Muscle layer of duodenum (tissue), 2 donors: Measurements from ENCODE around the gene WDR20.

Experiments used
- H3K27ac ChIP-seq: one replicate; pipeline ENCODE4 v1.7.0; 2013; ENCODE audit warnings: mild to moderate bottlenecking, low read length
- H3K27me3 ChIP-seq: one replicate; pipeline ENCODE4 v1.7.0; 2013; ENCODE audit warnings: low read depth, mild to moderate bottlenecking, control low read depth, low read length
- H3K36me3 ChIP-seq, 2 donors: one replicate each; pipeline ENCODE4 v1.7.0; 2013; ENCODE audit warnings: low read length in 2 of 2, control low read depth in 1 of 2, mild to moderate bottlenecking in 1 of 2; ENCODE audit not compliant: insufficient read depth in 2 of 2, control insufficient read depth in 1 of 2
- H3K4me1 ChIP-seq, 2 donors: one replicate each; pipeline ENCODE4 v1.7.0; 2013; ENCODE audit warnings: low read length in 2 of 2, mild to moderate bottlenecking in 2 of 2, control low read depth in 1 of 2, moderate library complexity in 1 of 2; ENCODE audit not compliant: insufficient read depth in 2 of 2, control insufficient read depth in 1 of 2
- H3K4me3 ChIP-seq, 2 donors: one replicate each; pipeline ENCODE4 v1.7.0; 2013; ENCODE audit warnings: low read length in 2 of 2, low read depth in 1 of 2, mild to moderate bottlenecking in 1 of 2
- H3K9me3 ChIP-seq, 2 donors: one replicate each; pipeline ENCODE4 v1.7.0; 2013; ENCODE audit warnings: low read length in 2 of 2, control low read depth in 1 of 2, mild to moderate bottlenecking in 1 of 2; ENCODE audit not compliant: control insufficient read depth in 1 of 2
- donor health status: healthy.

WDR20 gene

DNA sequence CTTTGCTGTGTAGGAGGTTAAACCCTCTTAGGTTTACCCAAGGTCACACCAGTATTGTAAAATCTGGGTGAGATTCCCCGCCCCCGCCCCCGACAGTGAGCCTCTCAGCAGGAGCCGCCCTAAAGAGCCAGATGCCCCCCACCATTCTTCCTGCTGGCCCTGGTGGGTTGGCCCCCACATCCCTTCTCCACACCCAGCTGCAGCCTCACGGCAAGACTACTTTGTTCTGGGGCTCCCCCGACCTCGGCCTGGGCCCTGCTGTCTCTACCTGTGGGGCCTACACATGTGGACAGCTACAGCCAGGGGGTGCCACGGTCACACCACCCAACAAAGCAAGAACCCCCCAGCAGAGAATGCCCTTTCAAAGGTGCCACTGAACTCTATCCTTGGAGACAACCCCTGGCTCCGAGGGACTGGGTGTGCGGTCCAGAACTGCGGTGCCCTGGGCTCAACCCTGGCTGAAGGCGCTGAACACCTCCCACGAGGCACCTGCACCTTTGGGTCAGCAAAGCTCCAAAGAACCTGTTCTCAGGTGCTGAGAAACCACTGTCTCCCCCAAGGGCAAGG, 82.4 kb downstream of the WDR20 start:
- H3K4me3 ChIP-seq: no peak overlapping the region
- H3K9me3 ChIP-seq: no peaks in the 10 kb centered on the region
- no peaks in the 10 kb centered on the region for H3K4me1 ChIP-seq
- no peak overlapping the region for H3K27ac ChIP-seq
- peaks cover 4 to 22% of the 10 kb centered on the region in 2 donors for H3K36me3 ChIP-seq
- H3K27me3 ChIP-seq: no peaks in the 10 kb centered on the region

DNA sequence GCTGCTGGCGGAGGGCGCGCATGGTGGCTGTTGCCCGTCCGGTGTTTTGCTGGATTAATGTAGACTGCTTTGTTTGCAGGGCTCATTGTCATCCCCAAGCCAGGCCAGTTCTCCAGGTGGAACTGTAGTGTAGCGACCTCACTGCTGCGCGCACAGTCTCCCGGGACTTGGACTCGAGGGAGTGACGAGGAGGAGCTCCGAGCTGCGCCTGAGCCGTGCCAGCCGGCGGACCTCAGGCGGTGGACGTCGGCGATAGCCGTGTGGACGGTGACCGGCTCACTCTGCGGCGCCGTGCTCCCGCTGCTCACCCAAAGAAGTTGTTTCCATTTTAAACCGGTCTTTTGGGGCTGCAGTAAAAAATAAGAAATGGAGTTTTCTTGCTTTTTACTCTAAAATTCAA, 83.1 kb downstream of the WDR20 start:
- Histone ChIP-seq H3K4me1 (no peaks in the 10 kb centered on the region), H3K27ac (no peak overlapping the region), H3K9me3 (no peaks in the 10 kb centered on the region), H3K27me3 (no peaks in the 10 kb centered on the region), H3K36me3 (peaks cover 4 to 22% of the 10 kb centered on the region in 2 donors), H3K4me3 (no peak overlapping the region)

DNA sequence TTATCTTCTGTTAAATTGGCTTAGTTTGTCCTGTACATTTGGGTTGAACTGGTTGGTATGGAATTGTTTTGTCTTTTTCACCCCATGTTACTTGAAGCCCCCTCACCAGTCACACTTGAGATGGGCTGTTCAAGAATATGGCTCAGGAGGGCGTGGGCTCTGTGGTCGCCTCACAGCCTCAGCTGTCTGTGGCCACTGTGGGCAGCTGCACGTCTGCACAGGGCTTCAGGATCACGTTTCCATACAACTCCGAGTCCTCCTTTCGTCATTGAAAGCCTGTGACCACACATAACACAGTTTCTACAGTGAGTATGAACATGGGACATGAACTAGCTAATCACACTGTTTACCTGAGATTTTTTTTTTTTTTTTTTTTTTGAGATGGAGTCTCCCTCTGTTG, 84.0 kb downstream of the WDR20 start:
- Histone ChIP-seq H3K4me3 (no peak overlapping the region), H3K27ac (no peak overlapping the region), H3K27me3 (no peaks in the 10 kb centered on the region), H3K4me1 (no peaks in the 10 kb centered on the region), H3K9me3 (no peaks in the 10 kb centered on the region), H3K36me3 (peaks cover 4 to 22% of the 10 kb centered on the region in 2 donors)

DNA sequence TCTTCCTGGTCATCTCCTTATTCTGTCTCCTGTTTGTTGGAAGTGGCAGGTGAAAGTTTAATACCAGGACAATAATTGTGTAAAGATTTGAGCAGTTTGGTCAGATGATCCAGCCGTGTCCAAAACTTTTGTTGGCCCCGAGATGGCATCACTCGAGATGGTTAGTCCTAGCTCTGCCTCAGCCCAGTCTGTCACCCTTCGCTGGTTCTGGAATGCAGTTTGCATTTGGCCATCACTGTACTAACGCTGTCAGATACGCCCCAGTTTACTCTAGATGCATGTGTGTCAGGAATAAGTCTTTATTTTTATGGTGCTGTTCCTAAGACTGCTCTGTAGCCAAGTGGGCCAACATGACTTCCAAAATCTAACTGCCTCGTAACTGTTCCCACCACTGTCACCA, 85.7 kb downstream of the WDR20 start:
- H3K9me3 ChIP-seq: no peaks in the 10 kb centered on the region
- H3K4me3 ChIP-seq: no peak overlapping the region
- no peak overlapping the region for H3K27ac ChIP-seq
- H3K27me3 ChIP-seq: no peaks in the 10 kb centered on the region
- peaks cover 4 to 29% of the 10 kb centered on the region in 2 donors for H3K36me3 ChIP-seq
- H3K4me1 ChIP-seq: no peaks in the 10 kb centered on the region

DNA sequence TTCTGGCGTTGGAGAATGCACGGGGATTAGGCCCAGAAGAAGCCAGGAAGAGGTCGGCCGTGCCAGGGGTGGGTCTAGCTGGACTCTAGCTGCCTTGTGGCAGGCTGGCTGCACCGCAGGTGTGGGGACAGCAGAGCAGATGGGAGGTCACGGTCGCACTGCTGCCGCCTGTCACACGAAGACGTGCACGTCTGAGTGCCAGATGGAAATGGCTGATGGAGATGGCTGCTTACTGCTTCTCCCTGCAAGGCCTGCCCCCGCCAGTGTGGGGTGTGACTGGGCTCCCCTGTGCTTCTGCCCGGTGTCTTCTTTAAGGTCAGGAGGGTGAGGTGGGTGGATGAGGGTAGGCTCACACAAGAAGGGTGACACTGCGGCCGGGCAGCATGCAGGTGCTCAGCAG, 86.2 kb downstream of the WDR20 start:
- no peaks in the 10 kb centered on the region for H3K9me3 ChIP-seq
- H3K27ac ChIP-seq: no peak overlapping the region
- no peak overlapping the region for H3K4me3 ChIP-seq
- no peaks in the 10 kb centered on the region for H3K4me1 ChIP-seq
- no peaks in the 10 kb centered on the region for H3K27me3 ChIP-seq
- peaks cover 4 to 29% of the 10 kb centered on the region in 2 donors for H3K36me3 ChIP-seq

DNA sequence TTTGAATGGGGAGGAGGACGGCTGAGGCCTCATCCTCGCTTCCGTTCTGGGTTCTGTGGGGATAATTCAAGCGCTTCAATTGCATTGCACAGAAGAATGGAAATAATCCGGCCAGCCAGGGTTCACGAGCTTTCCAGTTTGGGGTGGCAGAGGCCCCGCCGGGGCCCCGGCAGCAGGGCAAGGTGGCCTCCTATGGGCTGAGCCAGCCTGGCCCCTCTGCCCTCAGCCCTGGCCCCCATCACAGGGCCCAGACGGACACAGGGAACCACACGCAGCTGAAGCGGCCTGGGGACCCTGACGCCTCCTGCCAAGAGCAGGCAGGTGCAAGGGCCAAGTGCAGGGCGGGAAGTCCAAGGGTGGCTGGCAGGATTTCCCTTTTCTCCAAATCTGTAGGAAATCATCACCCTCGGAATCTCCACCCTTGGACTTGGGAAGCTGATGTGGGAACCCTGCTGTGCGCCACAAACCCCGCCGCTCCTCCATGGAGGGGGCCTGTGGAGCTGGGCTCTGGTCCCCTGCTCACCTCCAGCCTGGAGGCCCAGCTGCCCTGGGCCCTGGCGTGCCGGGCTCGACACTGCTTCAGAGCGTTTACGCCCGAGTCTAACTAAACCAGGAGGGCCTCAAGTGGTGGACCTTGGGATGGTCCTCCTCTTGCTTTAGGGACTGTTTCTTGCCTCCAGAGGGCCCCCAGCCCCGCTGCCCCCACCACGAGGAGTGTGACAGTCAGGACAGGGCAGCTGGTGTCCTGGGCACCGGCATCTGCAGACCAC, 86.8 kb downstream of the WDR20 start:
- Histone ChIP-seq H3K36me3 (peaks cover 4 to 24% of the 10 kb centered on the region in 2 donors), H3K4me3 (no peak overlapping the region), H3K27ac (no peak overlapping the region), H3K4me1 (no peaks in the 10 kb centered on the region), H3K9me3 (no peaks in the 10 kb centered on the region), H3K27me3 (no peaks in the 10 kb centered on the region)

DNA sequence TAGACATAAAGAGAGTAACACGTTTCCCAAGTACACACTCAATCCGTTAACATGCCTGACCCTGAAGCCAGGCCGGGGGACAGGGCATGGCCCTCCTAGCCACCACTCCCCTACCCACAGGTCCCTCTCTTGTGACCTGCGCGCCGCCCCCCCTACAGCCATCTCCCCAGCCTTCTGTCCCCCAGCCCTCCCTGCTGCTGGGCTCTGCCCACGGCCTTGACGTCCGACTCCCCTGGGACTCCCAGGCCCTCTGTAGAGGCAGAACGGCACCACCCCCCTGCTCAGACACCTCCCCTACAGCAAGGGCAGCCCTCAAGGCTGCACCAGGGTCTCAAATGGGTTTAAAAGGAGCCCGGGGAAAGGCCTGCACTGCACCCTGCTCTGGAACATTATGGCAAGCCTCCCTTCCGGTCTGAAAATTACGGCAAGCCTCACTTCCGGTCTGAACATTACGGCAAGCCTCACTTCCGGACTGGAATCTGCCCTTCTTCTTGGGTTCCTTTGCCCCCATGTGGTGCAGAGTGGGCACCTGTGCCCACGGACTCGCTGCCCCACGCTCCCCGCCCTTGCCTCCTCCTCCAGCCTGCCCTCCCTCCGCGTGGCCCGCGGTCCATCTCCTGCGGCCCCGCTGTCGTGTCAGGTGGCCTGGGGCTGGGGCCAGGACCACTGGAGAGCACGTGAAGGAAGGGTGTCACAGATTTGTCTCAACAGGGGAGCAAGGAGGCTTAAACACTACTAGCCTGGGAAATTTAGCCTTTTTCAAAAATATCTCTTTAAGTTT, 87.7 kb downstream of the WDR20 start:
- Histone ChIP-seq H3K4me1 (no peaks in the 10 kb centered on the region), H3K4me3 (no peak overlapping the region), H3K9me3 (no peaks in the 10 kb centered on the region), H3K27ac (no peak overlapping the region), H3K27me3 (no peaks in the 10 kb centered on the region), H3K36me3 (peaks cover 3 to 20% of the 10 kb centered on the region in 2 donors)

DNA sequence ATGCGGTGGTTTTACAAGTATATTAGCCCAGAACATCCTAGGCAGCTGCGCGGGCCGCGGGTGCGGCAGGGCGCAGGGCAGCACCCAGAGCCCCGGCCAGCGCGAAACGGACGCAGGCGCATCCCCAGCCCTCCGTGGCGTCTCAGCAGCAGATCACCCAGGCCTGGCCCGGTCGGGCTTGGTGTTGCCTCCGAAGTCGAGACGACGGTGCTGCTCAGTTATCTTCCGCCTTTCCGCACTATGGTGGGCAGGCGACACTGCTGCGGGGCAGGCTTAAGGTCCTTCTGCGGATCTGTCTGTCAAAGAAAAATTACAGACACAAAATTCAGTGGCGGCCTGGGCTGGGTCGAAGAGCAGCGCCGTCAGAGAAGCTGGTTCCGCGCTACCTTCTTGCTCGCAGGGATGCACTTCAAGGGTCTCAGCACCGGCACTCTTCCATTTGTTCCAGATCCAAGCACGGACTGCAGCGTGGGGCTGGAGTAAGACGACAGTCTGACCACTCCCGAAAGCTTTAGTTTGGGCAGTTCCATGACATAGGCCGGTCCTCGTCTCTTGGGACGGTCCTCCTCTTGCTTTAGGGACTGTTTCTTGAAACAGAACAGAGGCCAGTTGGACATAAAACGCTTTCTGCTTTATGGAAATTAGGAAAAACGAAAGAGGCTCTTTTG, 89.5 kb downstream of the WDR20 start:
- no peaks in the 10 kb centered on the region for H3K27me3 ChIP-seq
- H3K36me3 ChIP-seq: peaks cover 0 to 12% of the 10 kb centered on the region in 2 donors
- H3K4me1 ChIP-seq: no peaks in the 10 kb centered on the region
- H3K27ac ChIP-seq: no peak overlapping the region
- no peaks in the 10 kb centered on the region for H3K9me3 ChIP-seq
- H3K4me3 ChIP-seq: no peak overlapping the region

DNA sequence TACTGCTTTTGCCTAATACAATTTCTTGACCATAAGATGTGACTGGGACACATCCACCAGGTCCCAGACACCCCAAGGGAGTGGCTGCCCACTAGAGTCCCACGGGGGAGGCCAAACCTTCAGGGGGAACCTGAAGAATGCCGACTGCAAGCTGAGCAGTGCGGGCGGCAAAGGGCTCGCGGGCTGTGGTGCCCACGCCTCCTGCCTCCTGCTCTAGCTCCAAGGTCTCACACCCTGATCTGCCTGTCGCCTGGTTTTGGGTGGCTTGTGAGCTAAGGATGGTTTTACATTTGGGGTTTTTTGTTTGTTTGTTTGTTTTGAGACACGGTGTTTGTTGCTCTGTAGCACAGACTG, 90.0 kb downstream of the WDR20 start:
- Histone ChIP-seq H3K4me3 (no peak overlapping the region), H3K9me3 (no peaks in the 10 kb centered on the region), H3K27me3 (no peaks in the 10 kb centered on the region), H3K4me1 (no peaks in the 10 kb centered on the region), H3K36me3 (peaks cover 0 to 12% of the 10 kb centered on the region in 2 donors), H3K27ac (no peak overlapping the region)

DNA sequence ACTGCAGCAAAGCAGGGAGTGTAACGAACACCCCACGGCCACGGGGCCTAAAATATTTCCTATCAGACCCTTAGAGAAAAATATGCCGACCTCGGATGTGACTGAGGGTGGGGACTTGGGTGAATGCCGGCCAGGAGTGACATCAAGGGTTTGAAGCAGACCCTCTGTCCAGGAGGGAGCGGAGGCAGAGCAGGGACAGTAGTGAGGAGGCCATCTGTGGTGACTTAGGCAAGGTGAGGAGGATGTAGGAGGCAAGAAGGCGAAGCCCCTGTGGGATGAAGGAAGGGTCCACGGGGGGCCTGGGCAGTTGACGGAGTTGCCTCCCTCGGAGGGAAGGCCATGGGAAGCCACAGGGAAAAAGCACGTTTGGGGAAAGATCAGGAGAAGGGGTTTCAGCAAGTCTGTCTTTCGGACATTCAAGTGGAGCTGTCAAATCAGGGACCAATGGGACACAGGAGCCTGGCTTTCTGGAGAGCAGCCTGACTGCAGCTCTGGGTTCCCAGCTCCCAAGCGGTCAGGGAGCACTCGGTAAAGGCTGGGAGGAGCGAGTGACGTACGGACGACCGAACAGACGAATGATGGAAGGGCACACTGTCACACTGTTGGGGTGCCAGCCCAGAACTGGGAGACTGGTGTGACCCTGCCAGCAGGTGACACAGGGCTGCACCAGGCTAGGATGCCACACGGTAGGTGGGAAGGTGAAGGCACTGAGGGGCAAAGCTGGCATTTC, 90.9 kb downstream of the WDR20 start:
- Histone ChIP-seq H3K36me3 (peaks cover 0 to 12% of the 10 kb centered on the region in 2 donors), H3K4me3 (no peak overlapping the region), H3K4me1 (no peaks in the 10 kb centered on the region)

More for the DNA sequence above, 90.9 kb downstream of the WDR20 start:
- H3K9me3 ChIP-seq: no peaks in the 10 kb centered on the region
- no peaks in the 10 kb centered on the region for H3K27me3 ChIP-seq
- no peak overlapping the region for H3K27ac ChIP-seq
